Measurements from ENCODE around the gene ZFYVE1.
"Not testable (repeated sequence)": the region's sequence is repeated elsewhere in the genome, so short reads cannot be mapped to it uniquely, and the experiment has no call there.

ZFYVE1 gene, protein sequence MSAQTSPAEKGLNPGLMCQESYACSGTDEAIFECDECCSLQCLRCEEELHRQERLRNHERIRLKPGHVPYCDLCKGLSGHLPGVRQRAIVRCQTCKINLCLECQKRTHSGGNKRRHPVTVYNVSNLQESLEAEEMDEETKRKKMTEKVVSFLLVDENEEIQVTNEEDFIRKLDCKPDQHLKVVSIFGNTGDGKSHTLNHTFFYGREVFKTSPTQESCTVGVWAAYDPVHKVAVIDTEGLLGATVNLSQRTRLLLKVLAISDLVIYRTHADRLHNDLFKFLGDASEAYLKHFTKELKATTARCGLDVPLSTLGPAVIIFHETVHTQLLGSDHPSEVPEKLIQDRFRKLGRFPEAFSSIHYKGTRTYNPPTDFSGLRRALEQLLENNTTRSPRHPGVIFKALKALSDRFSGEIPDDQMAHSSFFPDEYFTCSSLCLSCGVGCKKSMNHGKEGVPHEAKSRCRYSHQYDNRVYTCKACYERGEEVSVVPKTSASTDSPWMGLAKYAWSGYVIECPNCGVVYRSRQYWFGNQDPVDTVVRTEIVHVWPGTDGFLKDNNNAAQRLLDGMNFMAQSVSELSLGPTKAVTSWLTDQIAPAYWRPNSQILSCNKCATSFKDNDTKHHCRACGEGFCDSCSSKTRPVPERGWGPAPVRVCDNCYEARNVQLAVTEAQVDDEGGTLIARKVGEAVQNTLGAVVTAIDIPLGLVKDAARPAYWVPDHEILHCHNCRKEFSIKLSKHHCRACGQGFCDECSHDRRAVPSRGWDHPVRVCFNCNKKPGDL

DNA sequence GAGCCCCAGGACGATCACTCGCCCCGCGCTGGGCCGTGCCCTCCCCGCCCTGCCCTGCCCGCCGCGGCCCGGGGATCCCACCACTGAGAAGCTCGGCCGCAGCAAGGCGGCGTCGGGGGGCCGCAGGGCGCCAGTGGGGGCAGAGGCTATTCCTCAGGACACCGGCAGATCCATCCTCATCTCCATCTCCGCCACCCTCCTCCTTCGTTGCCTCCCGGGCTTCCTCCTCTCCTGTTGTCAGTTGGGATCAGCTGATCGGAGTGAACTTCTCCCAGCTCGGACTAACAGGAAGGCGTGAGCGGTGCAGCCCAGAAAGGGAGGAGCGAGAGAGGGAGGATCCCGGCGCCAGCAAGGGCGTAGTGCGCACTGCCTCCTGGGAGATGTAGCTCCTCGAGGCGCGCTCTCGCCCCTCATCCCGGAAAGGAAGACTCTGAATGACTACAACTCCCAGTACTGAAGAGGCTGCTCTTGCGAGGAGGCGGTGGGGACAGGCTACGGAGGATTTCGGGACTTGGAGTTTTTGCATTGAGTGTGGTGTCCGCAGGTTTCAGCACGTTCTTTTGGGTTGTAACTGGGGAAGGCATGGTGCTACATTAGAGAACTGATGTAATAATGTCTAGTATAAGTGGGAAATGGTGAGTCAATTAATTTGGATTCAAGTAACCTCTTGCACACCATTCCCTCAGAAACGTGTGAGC, at the start of gene ZFYVE1:
TSS of gene ZFYVE1 (minus strand) at position 262 of the 698 bp plus-strand sequence. CDS start 2,598 bp downstream, outside the sequence.
- peak; percentile 75 to 83 for DNase-seq (ENCODE audit: low read depth in 2 of 2)

DNA sequence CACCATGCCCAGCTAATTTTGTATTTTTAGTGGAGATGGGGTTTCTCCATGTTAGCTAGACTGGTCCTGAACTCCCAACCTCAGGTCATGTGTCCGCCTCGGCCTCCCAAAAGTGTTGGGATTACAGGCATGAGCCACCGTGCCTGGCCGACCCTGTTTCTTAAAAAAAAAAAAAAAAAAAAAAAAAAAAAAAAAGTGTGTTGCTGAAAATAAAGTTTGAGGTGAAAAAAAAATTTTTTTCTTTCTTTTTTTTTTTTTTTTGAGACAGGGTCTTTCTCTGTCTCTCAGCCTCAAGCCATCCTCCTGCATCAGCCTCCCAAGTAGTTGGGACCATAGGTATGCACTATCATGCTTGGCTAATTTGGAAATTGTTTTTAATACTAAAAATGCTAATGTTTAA, 42.7 kb upstream of the ZFYVE1 start:
- no peak for DNase-seq (ENCODE audit: low read depth in 2 of 2)

DNA sequence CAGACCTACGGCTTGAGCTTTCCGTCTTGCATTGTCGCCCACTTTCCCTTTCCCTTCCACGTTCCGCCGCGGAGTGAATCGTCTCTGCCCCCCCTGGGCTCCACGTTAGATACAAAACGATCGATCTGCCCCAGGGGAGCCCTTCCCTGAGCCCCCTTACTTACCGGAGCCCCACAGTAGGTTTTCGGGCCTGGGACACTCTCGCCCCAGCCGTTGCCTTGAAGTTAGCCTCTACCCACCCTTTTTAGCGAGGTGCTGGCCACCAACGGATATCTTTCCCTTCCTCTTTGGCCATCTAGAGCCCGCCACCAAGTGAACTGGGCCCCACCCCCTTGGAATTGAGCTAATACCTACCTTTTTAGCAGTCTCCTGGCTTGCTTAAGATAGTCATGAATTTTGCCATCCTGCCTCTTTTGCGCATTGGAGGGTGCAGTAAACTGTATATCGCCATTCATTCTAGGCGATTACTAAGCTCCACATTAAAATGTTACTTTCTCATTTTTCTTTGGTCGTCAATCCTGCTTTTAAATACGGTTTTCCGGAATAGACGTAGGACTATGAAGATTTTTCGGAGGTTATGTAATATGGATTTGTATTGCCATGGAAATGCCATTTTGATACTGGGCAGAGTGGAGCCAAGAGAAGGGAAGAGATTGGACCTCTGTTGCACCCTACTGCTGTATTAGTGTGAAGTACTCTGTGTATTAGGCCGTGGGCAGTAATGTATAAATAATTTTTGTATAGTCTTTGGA, 32.2 kb upstream of the ZFYVE1 start:
- peak in 1 of 2 donors; percentile 2 for DNase-seq (ENCODE audit: low read depth in 2 of 2)

DNA sequence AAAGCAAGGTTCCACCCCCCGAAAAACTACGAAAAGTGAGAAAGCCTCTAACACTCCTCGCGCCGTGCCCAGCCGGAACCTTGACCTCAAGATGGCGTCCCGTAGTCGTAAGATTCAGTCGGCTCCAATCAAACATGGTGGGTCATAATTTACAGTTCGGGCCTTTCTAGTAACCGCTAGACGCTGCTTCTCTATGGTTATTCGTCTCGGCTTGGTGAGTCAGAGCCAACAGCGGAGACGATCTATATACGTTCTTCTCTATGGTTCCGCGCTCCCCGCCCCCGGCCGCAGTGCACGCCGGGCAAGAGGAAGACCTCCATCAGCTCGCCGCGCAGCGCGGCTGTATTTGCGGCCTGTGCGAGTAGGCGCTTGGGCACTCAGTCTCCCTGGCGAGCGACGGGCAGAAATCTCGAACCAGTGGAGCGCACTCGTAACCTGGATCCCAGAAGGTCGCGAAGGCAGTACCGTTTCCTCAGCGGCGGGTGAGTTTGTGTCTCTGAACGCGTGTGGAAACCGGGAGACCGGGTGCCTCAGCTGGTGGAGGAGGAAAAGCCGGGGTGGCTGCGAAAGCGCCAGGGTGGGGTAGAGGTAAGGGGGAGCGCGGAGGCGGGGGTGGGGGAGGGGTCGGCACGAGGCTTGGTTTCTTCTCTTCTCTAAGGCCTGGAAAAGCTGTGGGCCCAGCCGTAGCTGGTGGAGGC, 31.5 kb upstream of the ZFYVE1 start, which contains the start of gene RBM25:
TSS of gene RBM25 (plus strand) at position 311 of the 698 bp plus-strand sequence. CDS start 13,108 bp downstream, outside the sequence.
- DNase-seq (ENCODE audit: low read depth in 2 of 2), result peak; percentile 90 to 93

DNA sequence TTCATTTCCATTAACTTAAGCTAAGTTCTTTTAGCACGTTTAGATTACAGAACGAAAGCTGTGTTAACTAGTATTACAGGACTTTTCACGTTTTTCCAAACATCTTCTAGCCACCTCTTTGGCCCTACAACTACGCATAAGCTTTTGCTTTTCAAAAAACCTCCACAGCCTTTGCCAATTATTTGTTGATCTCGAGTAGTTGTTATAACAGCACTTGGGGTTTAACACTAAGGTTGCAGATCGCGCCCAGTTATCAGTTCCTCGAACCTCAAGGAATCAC, 31.0 kb upstream of the ZFYVE1 start:
- no peak for DNase-seq (ENCODE audit: low read depth in 2 of 2)

DNA sequence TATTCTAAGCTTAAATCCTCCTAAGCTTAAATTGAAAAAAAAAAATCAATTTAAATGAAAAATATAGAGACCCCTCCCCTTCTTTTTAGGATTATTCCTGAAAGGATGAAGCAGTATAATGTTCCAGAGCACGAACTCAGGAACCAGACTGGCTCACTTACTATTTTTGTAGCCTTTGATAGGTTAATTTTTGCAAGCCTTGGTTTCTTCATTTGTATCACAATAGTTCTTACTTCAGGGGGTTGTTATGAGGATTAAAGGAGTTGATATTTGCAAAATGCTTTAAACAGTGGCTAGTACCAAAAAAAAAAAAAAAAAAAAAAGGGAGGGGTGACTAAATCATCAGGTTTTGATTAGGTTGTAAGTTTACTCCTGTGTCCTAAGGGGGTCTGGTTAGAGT, 28.3 kb upstream of the ZFYVE1 start:
- no peak for DNase-seq (ENCODE audit: low read depth in 2 of 2)

DNA sequence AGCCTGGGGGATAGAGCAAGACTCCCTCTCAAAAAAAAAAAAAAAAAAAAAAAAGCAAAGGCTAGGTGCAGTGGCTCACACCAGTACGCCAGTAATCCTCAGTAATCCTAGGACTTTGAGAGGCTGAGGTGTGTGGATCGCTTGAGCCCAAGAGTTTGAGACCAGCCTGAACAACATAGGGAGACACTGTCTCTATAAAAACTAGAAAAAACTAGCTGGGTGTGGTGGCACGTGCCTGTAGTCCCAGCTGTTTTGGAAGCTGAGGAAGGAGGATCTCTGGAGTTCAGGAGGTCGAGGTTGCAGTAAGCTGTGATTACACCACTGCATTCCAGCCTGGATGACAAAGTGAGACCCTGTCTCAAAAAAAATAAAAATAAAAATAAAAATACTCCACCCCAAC, 22.5 kb upstream of the ZFYVE1 start:
- DNase-seq (ENCODE audit: low read depth in 2 of 2), result no peak

DNA sequence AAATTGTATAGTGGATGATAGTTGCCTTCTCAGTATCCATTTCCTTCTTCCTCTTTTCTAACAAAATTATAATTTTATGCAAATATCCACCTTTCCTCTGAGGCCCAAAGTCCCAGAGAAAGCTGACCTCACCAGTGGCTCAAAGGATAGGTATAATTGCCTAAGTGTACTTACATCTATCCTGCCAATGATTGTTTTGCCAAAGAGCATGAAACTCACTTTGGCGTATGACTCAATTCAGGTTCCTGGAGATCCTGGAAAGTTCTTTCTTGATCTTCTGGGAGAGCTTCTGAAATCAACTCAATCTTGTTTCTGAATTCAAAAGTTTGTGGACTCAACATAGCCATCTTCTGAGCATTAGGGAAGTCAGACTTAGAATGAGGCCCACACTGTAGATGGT, 20.9 kb upstream of the ZFYVE1 start:
- DNase-seq (ENCODE audit: low read depth in 2 of 2), result no peak

DNA sequence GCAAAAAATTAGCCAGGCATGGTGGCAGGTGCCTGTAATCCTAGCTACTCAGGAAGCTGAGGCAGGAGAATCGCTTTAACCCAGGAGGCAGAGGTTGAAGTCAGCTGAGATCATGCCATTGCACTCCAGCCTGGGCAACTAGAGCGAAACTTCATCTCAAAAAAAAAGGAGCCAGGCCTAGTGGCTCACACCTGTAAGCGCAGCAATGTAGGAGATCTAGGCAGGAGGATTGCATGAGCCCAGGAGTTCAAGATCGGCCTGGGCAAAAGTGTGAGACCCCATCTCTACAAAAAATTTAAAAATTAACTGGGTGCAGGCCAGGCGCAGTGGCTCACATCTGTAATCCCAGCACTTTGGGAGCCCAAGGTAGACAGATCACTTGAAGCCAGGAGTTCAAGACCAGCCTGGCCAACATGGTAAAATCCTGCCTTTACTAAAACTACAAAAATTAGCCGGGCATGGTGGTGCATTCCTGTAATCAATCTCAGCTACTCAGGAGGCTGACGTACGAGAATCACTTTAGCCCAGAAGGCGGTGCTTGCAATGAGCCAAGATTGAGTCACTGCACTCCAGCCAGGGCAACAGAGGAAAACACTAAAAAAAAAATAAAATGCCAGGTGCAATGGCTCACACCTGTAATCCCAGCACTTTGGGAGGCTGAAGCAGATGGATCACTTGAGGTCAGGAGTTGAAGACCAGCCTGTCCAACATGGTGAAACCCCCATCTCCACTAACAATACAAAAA, 10.0 kb upstream of the ZFYVE1 start:
- DNase-seq (ENCODE audit: low read depth in 2 of 2), result not testable (repeated sequence)

DNA sequence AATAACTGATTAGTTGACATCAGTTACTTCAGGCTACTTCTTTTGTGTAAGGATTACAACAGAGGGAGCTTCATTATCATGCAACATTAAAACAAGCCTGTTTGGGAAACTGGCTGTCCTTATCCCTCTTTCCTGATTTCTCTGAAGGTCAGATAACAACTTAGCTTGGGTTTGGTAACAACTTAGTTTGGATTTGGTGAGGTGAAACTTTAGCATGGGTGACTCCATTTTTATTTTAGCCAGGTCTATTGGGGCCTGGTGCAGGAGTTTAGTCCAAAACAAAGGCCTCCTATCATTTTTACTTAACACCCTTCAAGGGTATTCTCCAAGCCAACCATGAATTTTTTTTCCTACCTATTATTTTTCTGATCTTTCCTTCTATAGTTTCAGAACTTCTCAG, 1.1 kb upstream of the ZFYVE1 start:
- DNase-seq (ENCODE audit: low read depth in 2 of 2), result no peak

DNA sequence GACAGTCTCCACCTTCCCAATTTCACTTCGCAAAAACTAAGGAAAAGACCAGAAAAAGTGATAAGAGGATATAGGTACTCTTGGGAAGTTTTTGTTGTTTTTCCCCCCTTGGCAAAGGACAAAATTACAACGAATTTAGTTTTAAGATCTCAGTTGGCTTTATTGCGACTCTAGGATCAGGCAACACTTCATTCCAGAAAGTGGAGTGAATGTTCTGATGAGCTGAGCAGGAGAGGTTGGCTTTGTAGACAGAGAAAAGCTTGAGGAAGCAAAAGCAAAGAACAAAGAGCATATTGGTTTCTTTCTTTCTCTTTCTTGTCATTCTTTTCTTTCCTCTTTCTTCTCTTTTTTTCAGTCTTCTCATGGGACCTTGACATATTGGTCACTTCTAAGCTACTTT, 640 bp upstream of the ZFYVE1 start:
- DNase-seq (ENCODE audit: low read depth in 2 of 2), result no peak

DNA sequence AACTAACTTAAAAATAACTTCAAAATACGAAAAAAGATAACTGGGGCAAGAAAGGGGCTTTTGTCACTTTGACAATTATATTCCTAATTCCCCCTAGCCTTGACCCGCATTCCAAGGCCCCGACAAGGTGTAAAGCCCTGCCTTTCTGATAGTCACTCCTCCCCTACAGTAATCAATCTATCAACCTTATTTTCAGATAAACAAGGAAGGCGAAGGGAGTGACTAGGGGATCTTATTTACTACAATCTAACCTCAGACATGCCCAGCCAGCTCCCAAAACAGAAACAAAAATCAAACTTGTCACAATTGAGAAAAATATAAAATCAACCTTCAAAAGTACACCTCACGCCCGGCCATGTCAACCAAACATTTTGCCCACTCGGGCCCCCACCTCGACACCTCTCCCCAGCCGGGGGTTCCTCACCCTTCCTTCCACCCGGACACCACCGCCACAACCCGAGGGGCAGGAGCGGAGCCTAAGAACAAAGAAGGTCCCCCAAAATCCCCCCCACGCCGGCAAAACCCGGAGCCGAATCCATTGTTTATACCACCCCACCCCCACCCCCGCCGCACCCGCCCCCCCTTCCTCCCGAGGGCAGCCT, 562 bp downstream of the ZFYVE1 start:
- DNase-seq (ENCODE audit: low read depth in 2 of 2), result peak in 1 of 2 donors; percentile 1

DNA sequence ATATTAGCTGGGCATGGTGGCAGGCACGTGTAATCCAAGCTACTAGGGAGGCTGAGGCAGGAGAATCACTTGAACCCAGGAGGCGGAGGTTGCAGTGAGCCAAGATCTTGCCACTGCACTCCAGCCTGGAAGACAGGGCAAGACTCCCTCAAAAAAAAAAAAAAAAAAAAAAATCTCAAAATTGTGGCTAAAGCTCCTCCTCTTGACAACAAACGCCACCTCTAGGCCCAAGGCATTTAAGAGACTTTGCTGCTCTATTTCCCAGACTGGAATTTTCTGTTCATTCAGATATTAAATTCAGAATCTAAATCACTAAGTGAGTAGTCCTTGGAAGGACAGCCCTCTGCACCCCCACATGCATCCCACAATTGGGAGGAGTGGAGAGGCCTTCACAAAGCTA, 1.4 kb downstream of the ZFYVE1 start:
- no peak for DNase-seq (ENCODE audit: low read depth in 2 of 2)

DNA sequence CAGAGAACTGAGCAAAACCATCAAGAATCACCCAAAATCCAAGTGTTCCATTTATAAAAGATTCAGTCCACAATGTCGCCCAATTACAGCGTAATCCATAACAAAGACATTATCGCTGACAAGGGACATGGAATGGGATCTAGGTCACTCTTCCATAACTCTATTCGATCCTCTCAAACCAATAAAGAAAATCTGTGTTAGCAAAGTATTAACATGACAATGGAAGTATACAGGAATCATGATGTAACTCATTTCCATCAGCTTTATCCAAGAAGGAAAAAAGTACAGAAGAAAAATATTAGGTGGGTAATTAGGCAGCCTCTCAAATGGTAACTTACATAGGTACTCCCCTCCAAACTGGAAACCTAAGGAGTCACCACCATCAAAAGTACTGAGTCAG, 4.9 kb downstream of the ZFYVE1 start:
- DNase-seq (ENCODE audit: low read depth in 2 of 2), result no peak

DNA sequence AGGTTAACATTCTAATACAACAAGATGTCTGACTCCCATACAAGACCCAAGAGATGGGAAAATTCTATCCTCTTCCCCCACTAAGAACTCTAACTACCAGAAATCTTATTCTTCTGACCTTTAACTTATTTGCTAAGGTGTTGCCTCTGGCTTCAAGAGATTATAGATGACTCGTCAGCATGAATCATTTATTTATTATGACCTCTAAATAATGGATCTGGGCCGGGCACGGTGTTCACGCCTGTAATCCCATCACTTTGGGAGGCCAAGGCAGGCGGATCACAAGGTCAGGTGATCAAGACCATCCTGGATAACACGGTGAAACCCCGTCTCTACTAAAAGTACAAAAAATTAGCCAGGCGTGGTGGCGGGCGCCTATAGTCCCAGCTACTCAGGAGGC, 10.9 kb downstream of the ZFYVE1 start:
- not testable (repeated sequence) for DNase-seq (ENCODE audit: low read depth in 2 of 2)

DNA sequence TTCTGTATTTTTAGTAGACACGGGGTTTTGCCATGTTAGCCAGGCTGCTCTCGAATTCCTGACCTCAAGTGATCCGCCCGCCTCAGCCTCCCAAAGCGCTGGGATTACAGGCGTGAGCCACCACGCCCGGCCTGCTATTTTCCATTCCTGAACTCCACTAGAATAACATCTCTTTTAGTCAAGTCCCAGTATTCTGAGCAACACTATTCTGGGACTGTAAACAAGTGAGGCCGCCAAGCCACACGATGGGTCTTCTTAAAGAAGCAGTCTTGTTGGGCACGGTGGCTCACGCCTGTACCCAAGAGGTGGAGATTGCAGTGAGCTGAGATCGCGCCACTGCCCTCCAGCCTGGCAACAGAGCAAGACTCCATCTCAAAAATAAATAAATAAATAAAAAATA, 11.4 kb downstream of the ZFYVE1 start:
- not testable (repeated sequence) for DNase-seq (ENCODE audit: low read depth in 2 of 2)

DNA sequence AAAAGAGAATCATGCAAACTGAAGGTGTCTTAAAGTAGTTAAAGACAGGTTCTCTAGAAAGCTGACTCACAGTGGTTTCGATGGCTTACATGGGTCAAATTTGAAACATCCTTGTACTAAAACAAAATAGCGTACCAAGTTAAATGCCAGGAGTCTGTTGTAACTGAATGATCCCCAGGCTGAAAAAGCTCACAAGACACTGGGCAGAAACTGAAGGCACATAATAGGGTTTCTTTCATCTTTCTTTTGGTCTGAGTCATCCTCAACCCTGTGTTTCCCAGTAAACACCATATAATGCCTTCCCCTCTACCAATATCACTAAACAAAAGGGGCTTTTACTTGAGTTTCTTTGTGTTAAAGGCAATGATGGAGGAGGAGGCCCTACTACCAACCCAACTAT, 12.8 kb downstream of the ZFYVE1 start:
- DNase-seq (ENCODE audit: low read depth in 2 of 2), result no peak

DNA sequence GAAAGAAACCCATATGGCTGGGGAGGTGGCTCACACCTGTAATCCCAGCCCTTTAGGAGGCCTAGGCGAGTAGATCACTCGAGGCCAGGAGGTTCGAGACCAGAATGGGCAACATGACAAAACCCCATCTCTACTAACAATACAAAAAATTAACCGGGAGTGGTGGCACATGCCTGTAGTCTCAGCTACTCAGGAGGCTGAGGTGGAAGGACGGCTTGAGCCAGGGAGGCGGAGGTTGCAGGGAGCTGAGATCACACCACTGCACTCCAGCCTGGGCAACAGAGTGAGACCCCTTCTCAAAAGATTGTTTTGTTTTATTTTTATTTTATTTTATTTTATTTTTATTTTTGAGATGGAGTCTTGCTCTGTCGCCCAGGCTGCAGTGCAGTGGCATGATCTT, 15.7 kb downstream of the ZFYVE1 start:
- not testable (repeated sequence) for DNase-seq (ENCODE audit: low read depth in 2 of 2)

DNA sequence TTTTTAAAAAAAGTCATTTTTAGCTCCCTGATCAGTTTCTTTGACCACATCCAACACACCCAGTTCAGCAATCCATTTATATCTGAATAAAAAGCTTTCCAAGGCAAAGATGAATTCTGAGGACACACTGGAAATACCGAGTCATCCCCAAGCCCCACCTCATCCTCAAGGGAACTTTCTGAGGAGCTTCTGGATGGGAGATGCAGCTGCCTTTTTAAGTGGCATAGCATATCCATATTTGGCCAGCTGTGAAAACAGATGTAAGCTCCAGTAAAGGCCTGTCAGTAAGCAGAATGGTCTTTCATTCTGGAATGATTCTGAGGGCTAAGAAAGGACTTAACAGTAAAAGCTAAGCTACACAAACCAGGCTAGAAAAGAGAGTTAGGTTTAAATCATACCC, 18.4 kb downstream of the ZFYVE1 start:
- no peak for DNase-seq (ENCODE audit: low read depth in 2 of 2)

DNA sequence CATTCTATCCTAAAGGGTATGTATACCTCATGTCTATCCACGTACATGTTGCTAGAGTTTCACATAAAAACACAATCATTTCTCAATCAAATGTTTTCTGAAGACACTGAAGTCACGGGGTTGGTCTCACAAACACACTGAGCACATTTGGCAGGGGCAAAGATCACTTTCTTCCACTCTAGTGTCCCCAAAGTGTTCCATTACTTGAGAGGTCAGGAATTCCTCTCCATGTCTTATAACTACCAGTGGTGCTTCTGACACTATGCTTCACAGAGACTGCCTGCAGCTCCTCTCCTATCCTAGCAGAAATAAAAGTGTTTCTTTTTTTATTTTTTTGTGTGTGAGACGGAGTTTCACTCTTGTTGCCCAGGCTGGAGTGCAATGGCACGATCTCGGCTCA, 19.1 kb downstream of the ZFYVE1 start:
- no peak for DNase-seq (ENCODE audit: low read depth in 2 of 2)
